Heart left ventricle (tissue), 16 donors: ENCODE measurements around the gene FTO. TPM values are rescaled to one million over a fixed set of nuclear protein-coding genes. Genes with fewer than 3 reads are reported as not detected.

Experiments
- ATAC-seq, 4 donors: fragments of 200-7000 bp; cut with Tn5 transposase; one replicate each; pipeline ENCODE4 v1.9.1; 2020 to 2022; ENCODE audit warnings: moderate library complexity in 4 of 4, mild to moderate bottlenecking in 3 of 4, moderate number of reproducible peaks in 1 of 4
- DNase-seq, 5 donors: peaks; one replicate each; pipeline ENCODE4 v3.0.0-alpha.2; 2020
- H3K27ac ChIP-seq, 12 donors: fragments of 200-600 bp; sonication (generic) in 4 of 12; one replicate each; pipeline versions ENCODE4 v1.5.0 to v1.8.0; 2016 to 2022; ENCODE audit warnings: mild to moderate bottlenecking in 2 of 12
- H3K27me3 ChIP-seq, 9 donors: fragments of 200-600 bp; sonication (generic) in 2 of 9; one replicate each; pipeline versions ENCODE4 v1.5.1 to v1.8.0; 2016 to 2022; ENCODE audit warnings: mild to moderate bottlenecking in 3 of 9
- H3K36me3 ChIP-seq, 9 donors: fragments of 200-600 bp; sonication (generic) in 2 of 9; one replicate each; pipeline versions ENCODE4 v1.5.0 to v1.8.0; 2018 to 2022; ENCODE audit warnings: mild to moderate bottlenecking in 2 of 9
- H3K4me1 ChIP-seq, 12 donors: fragments of 200-600 bp; sonication (generic) in 4 of 12; one replicate each; pipeline versions ENCODE4 v1.5.0 to v1.8.0; 2016 to 2022; ENCODE audit warnings: mild to moderate bottlenecking in 3 of 12
- H3K4me3 ChIP-seq, 12 donors: fragments of 200-600 bp; sonication (generic) in 4 of 12; one replicate each; pipeline versions ENCODE4 v1.5.0 to v1.8.0; 2017 to 2022; ENCODE audit warnings: mild to moderate bottlenecking in 9 of 12, moderate library complexity in 4 of 12
- H3K9me3 ChIP-seq, 12 donors: fragments of 200-600 bp; sonication (generic) in 4 of 12; one replicate each; pipeline versions ENCODE4 v1.5.0 to v1.8.0; 2016 to 2022; ENCODE audit warnings: mild to moderate bottlenecking in 1 of 12
- CTCF ChIP-seq, 12 donors: fragments of 200-600 bp; sonication (generic) in 4 of 12; IDR thresholded peaks; one replicate each; pipeline versions ENCODE4 v1.5.0 to v1.8.0; 2018 to 2022; ENCODE audit warnings: antibody characterized with exemption in 12 of 12, mild to moderate bottlenecking in 5 of 12
- POLR2A ChIP-seq, 2 donors: fragments of 450-650 bp; IDR thresholded peaks; one replicate each; pipeline ENCODE4 v1.6.1; 2017; ENCODE audit warnings: antibody characterized with exemption in 2 of 2, mild to moderate bottlenecking in 2 of 2, moderate library complexity in 2 of 2
- WGBS, 4 donors: extraction: QIAGEN DNeasy Blood & Tissue Kit in 2 of 4; methylation state at CpG; one replicate each; pipeline versions ENCODE4 v1.1.5 to v1.1.7; 2013 to 2018; 5-methylcytosine and 5-hydroxymethylcytosine counted together
- intact Hi-C, 10 donors: fragments of 100-400 bp; cut with DNase I; formaldehyde crosslinking; loops; one replicate each; pipeline versions ENCODE4 v1.11.1 to v1.14.2; 2022
- long read RNA-seq, 3 donors: library from polyadenylated mRNA; unstranded; transcript quantifications; one replicate each; pipeline ENCODE4 v2.0.0, GENCODE V29; 2020 to 2021
- polyA plus RNA-seq, 2 donors: library from polyadenylated mRNA; stranded (reverse); fragments of 200-250 nt; gene quantifications; one replicate each; pipeline ENCODE4 v1.2.3, GENCODE V29; 2013
- total RNA-seq, 9 donors: library from RNA; depleted of rRNA in 2 of 9; stranded (reverse); fragments of >200 nt in 2 of 9; fragmentation: NEBNext Ultra II Directional in 3 of 9; extraction: Animal tissue kit (Norgen Biotek cat#: 25700) in 3 of 9; gene quantifications; one replicate each; pipeline versions ENCODE4 v1.1.0 to v1.2.4, GENCODE V29; 2016 to 2023
- donor health status: ischemic (EF 13 %, LVEDD 7.1; RV severe dilation, severe dysfunction).
- donor health status: healthy with polysubstance abuse.
- donor health status: DM: no; HTN: yes; CAD: no.
- donor health status: DM: no; HTN: no; CAD: no.
- donor health status: ischemic (EF 25% LVEDD 6.9; RV normal size, moderate dysfunction).
- donor health status: ischemic (EF 25% LVEDD 5.7; RV mildly dilated, moderate dysfunction).
- donor health status: healthy.
- donor health status: DM: yes; HTN: yes; CAD: no.
- donor health status: ischemic (EF 35%, LVEDD 5.7; RV mildly dilated, moderate dysfunction).
- donor health status: nonischemic (EF 11% LVEDD 7.7; RV severe dilation, severe dysfunction).
- donor health status: DM: yes; HTN: yes; CAD: no.
- donor health status: PGD.
- donor health status: ischemic (EF 29% LVEDD 5.4; RV normal size, mild dysfunction).
- donor health status: nonischemic (EF 23%, LVEDD 6.1; RV moderate dilation, normal function).

The FTO gene
- total RNA-seq (100 to 1,000 TPM in 1 of 9 donors, 10 to 100 TPM in 8; 77.2 to 105 (median 87.0) TPM), polyA plus RNA-seq (10 to 100 TPM; 11.8 to 45.0 TPM)
- long read RNA-seq, donor 1, full-length matches to known transcripts: 11 of 24 reads
- long read RNA-seq, donor 1, partial matches to known transcripts: 1 of 24 reads
- long read RNA-seq, donor 1, other reads (novel, unspliced or antisense): 12 of 24 reads
- long read RNA-seq, donor 2, full-length matches to known transcripts: 33 of 58 reads
- long read RNA-seq, donor 2, partial matches to known transcripts: 9 of 58 reads
- long read RNA-seq, donor 2, other reads (novel, unspliced or antisense): 16 of 58 reads
- long read RNA-seq, donor 3, full-length matches to known transcripts: 13 of 22 reads
- long read RNA-seq, donor 3, partial matches to known transcripts: 5 of 22 reads
- long read RNA-seq, donor 3, other reads (novel, unspliced or antisense): 4 of 22 reads

- peak within 1 kb of the TSS; percentile 65 to 93 (median 76) for H3K4me3 ChIP-seq
- TF ChIP-seq CTCF (IDR thresholded peaks at IDR 0.05): peak in 5 of 12 donors; percentile 8 to 40 (median 17)
- peak in 1 of 2 donors; percentile 41 for TF ChIP-seq POLR2A (IDR thresholded peaks at IDR 0.05)
- ATAC-seq: peak; percentile 99 to 100 (median 100)
- DNase-seq: peak; percentile 98 to 99 (median 99)
- peak within 1 kb of the TSS in 11 of 12 donors; percentile 33 to 85 (median 69) for H3K27ac ChIP-seq
- H3K4me1 ChIP-seq: peaks cover 0 to 24% (median 19%) of the 10 kb centered on the region in 12 donors
- WGBS, 4 donors: 0 to 2% (median 1%) methylated on average over 33 to 57 of the region's 57 CpGs
- H3K27me3 ChIP-seq: no peaks in the 10 kb centered on the region
- intact Hi-C loops: loop anchor here in 3 of 10 donors (1.0 to 10.0 kb wide), 3 partner anchors 8 to 269 kb away; partner anchors contain the start of gene RBL2 (in 1 of the 3)
- no peaks in the 10 kb centered on the region for H3K9me3 ChIP-seq
- H3K36me3 ChIP-seq: peaks cover 0 to 8% (median 0%) of the 10 kb centered on the region in 9 donors
These were observed at the start of gene FTO, which contains the start of gene RPGRIP1L for GRCh38 chr16:53703590-53704444. Gene FTO (plus strand): TSS chr16:53704156. Gene RPGRIP1L (minus strand): TSS chr16:53703859. CDS start chr16:53700723, 3,136 bp downstream.

GRCh38 chr16:53654946-53655345, 49.0 kb upstream of the FTO start:
- ATAC-seq (no peak), DNase-seq (no peak)
- H3K4me3 ChIP-seq: no peak overlapping the region
- intact Hi-C loops: no loop called here
- no peaks in the 10 kb centered on the region for H3K4me1 ChIP-seq
- TF ChIP-seq CTCF (IDR thresholded peaks at IDR 0.05) (no peak), POLR2A (IDR thresholded peaks at IDR 0.05) (no peak)
- no peaks in the 10 kb centered on the region for H3K9me3 ChIP-seq
- WGBS, 4 donors: 97 to 99% (median 98%) methylated on average over 2 of the region's 2 CpGs
- no peaks in the 10 kb centered on the region for H3K27me3 ChIP-seq
- peaks cover 0 to 35% (median 2%) of the 10 kb centered on the region in 9 donors for H3K36me3 ChIP-seq
- H3K27ac ChIP-seq: no peak overlapping the region

GRCh38 chr16:53662072-53662471, 41.9 kb upstream of the FTO start:
- no peak for TF ChIP-seq POLR2A (IDR thresholded peaks at IDR 0.05)
- TF ChIP-seq CTCF (IDR thresholded peaks at IDR 0.05): no peak
- ATAC-seq (no peak), DNase-seq (no peak)
- Histone ChIP-seq H3K9me3 (no peaks in the 10 kb centered on the region), H3K36me3 (peaks cover 0 to 7% (median 0%) of the 10 kb centered on the region in 9 donors), H3K27me3 (no peaks in the 10 kb centered on the region), H3K4me1 (peaks cover 0 to 14% (median 0%) of the 10 kb centered on the region in 12 donors), H3K27ac (no peak overlapping the region), H3K4me3 (no peak overlapping the region)
- intact Hi-C loops: no loop called here
- WGBS, 4 donors: 92 to 100% (median 99%) methylated on average over 1 of the region's 1 CpG
